B cell (primary cell): Measurements from ENCODE around the gene AK8.

Experiments
- CTCF ChIP-seq: fragments of 200-600 bp; IDR thresholded peaks from one replicate; pipeline ENCODE4 v1.8.0; 2022; ENCODE audit warnings: antibody characterized with exemption, mild to moderate bottlenecking
- EZH2 ChIP-seq: IDR thresholded peaks from 2 replicates; pipeline ENCODE4 v1.6.1; 2012; ENCODE audit warnings: borderline replicate concordance, low read depth, mild to moderate bottlenecking, moderate library complexity, low read length; ENCODE audit not compliant: insufficient read depth, poor library complexity, severe bottlenecking

GRCh38 chr9:132826621-132827365 is 51.3 kb downstream of the AK8 start:
- TF ChIP-seq CTCF, result no peak
- no peak for TF ChIP-seq EZH2
